Measurements from ENCODE around the gene HERC2. TPM values are rescaled to one million over a fixed set of nuclear protein-coding genes. Genes with fewer than 3 reads are reported as not detected.

The HERC2 gene
- total and polyA plus RNA-seq, 2 donors (not counting 3 experiments of a cell fraction or from before 2014, with no cell fraction given): 46.1 to 83.9 TPM

DNA sequence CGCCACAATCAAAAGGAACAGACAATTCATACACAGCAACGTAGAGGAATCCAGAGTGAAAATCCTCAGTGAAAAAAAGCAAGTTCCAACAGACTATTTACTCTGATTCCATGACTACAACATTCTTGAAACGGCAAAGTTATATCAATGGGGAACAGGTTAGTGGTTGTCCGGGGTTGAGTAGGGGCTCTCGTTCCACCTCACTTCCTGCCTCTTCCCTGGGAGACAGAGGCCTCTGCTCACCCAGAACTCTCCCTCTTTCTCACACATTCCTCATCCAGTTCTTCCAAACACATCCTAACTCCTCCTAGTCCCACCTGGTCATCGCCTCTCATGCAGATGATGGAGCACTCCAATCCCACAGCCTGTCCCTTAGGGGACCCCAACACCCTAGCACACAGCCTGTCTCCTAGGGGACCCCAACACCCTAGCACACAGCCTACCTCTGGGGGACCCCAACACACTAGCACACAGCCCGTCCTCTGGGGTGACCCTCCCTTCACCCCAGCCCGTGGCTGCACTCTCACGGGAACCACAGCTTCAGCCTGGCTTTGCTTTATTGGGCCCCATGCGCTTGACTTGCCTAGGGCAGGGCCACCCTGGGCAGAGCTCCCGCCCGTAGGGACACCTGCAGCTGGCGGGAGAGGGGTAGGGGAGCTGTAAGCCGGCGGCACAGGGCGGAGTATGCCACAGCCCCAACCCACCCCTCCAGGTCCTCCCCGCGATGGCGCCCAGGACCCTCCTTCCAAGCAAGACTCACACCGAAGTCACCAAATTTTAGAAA lies 228.0 kb downstream of the HERC2 start:
- no peak overlapping the region for H3K9ac ChIP-seq (replicated peaks; ENCODE audit: extremely low read depth, insufficient read depth, low read length)
- H3K27ac ChIP-seq (ENCODE audit: insufficient read depth, low read depth, low read length): no peak overlapping the region
- ChIA-PET POLR2A (no interaction called here), CTCF (interaction anchor here (1.4 kb wide), 1 partner anchor 9 kb away, joined by 3 read pairs; no protein-coding TSS in a partner anchor)
- FAIRE-seq (no peak), DNase-seq (ENCODE audit: low read depth, low spot score) (no peak)
- H3K27me3 ChIP-seq (ENCODE audit: control insufficient read depth in 2 of 2, insufficient read depth in 2 of 2, low read length in 2 of 2): peaks cover 35 to 50% of the 10 kb centered on the region in 2 experiments
- intact Hi-C loops (cut with micrococcal nuclease) (no loop called here), dilution Hi-C loops (cut with MboI; ENCODE audit: extremely low pct_ligation_motif_present, low sequenced_read_pairs) (no loop called here)
- no peaks in the 10 kb centered on the region for H3K9me3 ChIP-seq (replicated peaks; ENCODE audit: control insufficient read depth, insufficient read depth, low read length)
- H3K9me1 ChIP-seq (replicated peaks; ENCODE audit: control insufficient read depth, extremely low read depth, insufficient read depth, low read length): no peaks in the 10 kb centered on the region
- no peak overlapping the region for H3K4me2 ChIP-seq (ENCODE audit: insufficient read depth, low read length)
- H3K36me3 ChIP-seq (ENCODE audit: control insufficient read depth in 2 of 2, extremely low read depth in 1 of 2, insufficient read depth in 2 of 2, low read length in 2 of 2): no peaks in the 10 kb centered on the region
- H3K4me3 ChIP-seq (replicated peaks in 1 of 3; ENCODE audit: insufficient read depth in 1 of 3, low read depth in 1 of 3, low read length in 3 of 3): no peak overlapping the region
- no peaks in the 10 kb centered on the region for H4K20me1 ChIP-seq (replicated peaks; ENCODE audit: control insufficient read depth, extremely low read depth, insufficient read depth, low read length)
- no peak for TF ChIP-seq POLR2A (IDR thresholded peaks at IDR 0.05; ENCODE audit: low read depth, low read length)
- TF ChIP-seq, protein P1, sequence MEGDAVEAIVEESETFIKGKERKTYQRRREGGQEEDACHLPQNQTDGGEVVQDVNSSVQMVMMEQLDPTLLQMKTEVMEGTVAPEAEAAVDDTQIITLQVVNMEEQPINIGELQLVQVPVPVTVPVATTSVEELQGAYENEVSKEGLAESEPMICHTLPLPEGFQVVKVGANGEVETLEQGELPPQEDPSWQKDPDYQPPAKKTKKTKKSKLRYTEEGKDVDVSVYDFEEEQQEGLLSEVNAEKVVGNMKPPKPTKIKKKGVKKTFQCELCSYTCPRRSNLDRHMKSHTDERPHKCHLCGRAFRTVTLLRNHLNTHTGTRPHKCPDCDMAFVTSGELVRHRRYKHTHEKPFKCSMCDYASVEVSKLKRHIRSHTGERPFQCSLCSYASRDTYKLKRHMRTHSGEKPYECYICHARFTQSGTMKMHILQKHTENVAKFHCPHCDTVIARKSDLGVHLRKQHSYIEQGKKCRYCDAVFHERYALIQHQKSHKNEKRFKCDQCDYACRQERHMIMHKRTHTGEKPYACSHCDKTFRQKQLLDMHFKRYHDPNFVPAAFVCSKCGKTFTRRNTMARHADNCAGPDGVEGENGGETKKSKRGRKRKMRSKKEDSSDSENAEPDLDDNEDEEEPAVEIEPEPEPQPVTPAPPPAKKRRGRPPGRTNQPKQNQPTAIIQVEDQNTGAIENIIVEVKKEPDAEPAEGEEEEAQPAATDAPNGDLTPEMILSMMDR (IDR thresholded peaks at IDR 0.05; ENCODE audit: extremely low read depth in 1 of 2, insufficient read depth in 1 of 2, low read depth in 1 of 2, low read length in 2 of 2): no peak
- no peak for TF ChIP-seq POLR2AphosphoS5 (IDR thresholded peaks at IDR 0.05; ENCODE audit: insufficient read depth, low read depth, low read length)
- no peak for TF ChIP-seq FOS (IDR thresholded peaks at IDR 0.05; ENCODE audit: borderline replicate concordance, insufficient read depth, low read length)
- TF ChIP-seq GATA2 (IDR thresholded peaks at IDR 0.05; ENCODE audit: insufficient read depth, insufficient read length, low read depth, low read length): no peak
- TF ChIP-seq JUN (IDR thresholded peaks at IDR 0.05; ENCODE audit: borderline replicate concordance, insufficient read depth, insufficient read length, low read depth): no peak
- TF ChIP-seq, protein P2, sequence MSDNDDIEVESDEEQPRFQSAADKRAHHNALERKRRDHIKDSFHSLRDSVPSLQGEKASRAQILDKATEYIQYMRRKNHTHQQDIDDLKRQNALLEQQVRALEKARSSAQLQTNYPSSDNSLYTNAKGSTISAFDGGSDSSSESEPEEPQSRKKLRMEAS (IDR thresholded peaks at IDR 0.05; ENCODE audit: insufficient read depth, insufficient read length): no peak
- TF ChIP-seq MYC (IDR thresholded peaks at IDR 0.05; ENCODE audit: low read depth, low read length): no peak
- TF ChIP-seq EZH2 (IDR thresholded peaks at IDR 0.05; ENCODE audit: borderline replicate concordance, low read depth, low read length, severe bottlenecking): no peak
- H3K4me1 ChIP-seq (ENCODE audit: control insufficient read depth, extremely low read depth, insufficient read depth, low read length): peaks cover 12% of the 10 kb centered on the region
- H3K79me2 ChIP-seq (ENCODE audit: control insufficient read depth, insufficient read depth, low read length): no peaks in the 10 kb centered on the region
- BruUV-seq (replicated peaks): no TSS peak
- no peak overlapping the region for H2AFZ ChIP-seq (ENCODE audit: low read depth, low read length)
